ENCODE results near the gene GLI1. TPM values are rescaled to one million over a fixed set of nuclear protein-coding genes. Genes with fewer than 3 reads are reported as not detected.
"Not testable (repeated sequence)": the region's sequence is repeated elsewhere in the genome, so short reads cannot be mapped to it uniquely, and the experiment has no call there.

The GLI1 gene
- total RNA-seq, 1 experiment from 2014 or later: 25.8 TPM

DNA sequence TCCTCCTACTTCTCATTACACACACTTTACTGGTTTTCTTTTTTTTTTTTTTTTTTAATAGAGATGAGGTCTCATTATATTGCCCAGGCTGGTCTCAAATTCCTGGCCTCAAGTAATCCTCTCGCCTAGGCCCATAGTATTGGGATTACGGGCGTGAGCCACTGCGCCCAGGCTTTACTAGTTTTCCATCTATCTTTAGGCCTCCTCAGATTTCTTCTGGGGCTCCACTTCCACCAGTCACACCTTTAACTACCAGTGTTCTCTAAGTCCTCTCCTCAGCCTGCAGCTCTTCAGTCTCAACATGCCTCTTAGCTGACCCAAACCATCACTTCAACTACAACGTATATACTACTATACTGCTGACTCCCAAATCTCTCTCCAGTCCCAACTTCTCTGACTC lies 39.1 kb upstream of the GLI1 start:
- H3K4me1 Mint-ChIP-seq: peaks cover 6% of the 10 kb centered on the region in 2 experiments
- Histone ChIP-seq H3K79me2 (ENCODE audit: insufficient read depth, low read length) (no peaks in the 10 kb centered on the region; the same call in 1 of the 2 replicates), H2AK5ac (ENCODE audit: insufficient read length, low read length) (no peak overlapping the region), H3K23ac (ENCODE audit: insufficient read length, low read depth, low read length) (no peak overlapping the region), H2BK12ac (ENCODE audit: insufficient read length, low read depth, low read length) (no peak overlapping the region), H4K5ac (ENCODE audit: insufficient read length, low read depth, low read length) (no peak overlapping the region), H2BK15ac (ENCODE audit: low read depth, low read length) (no peak overlapping the region), H3K4ac (ENCODE audit: low read depth, low read length) (no peak overlapping the region), H3K79me1 (ENCODE audit: insufficient read depth, low read depth, low read length, poor library complexity, severe bottlenecking) (peaks cover 5% of the 10 kb centered on the region), H4K91ac (ENCODE audit: insufficient read length, low read depth, low read length) (no peak overlapping the region), H3K4me1 (ENCODE audit: insufficient read depth, low read length) (no peaks in the 10 kb centered on the region), H2BK120ac (ENCODE audit: low read depth, low read length, poor library complexity, severe bottlenecking) (no peak overlapping the region), H2BK5ac (ENCODE audit: insufficient read length, low read length) (no peak overlapping the region), H3T11ph (ENCODE audit: low read length) (no peak overlapping the region), H3K27ac (ENCODE audit: insufficient read length, low read depth, low read length) (no peak overlapping the region), H3K18ac (ENCODE audit: insufficient read length, low read depth, low read length) (no peak overlapping the region), H2BK20ac (ENCODE audit: low read depth, low read length, poor library complexity, severe bottlenecking) (no peak overlapping the region), H3K23me2 (ENCODE audit: insufficient read length, low read depth, low read length, poor library complexity, severe bottlenecking) (no peaks in the 10 kb centered on the region), H2AFZ (ENCODE audit: low read length) (no peak overlapping the region), H3K4me2 (ENCODE audit: insufficient read depth, insufficient read length, low read length) (no peak overlapping the region), H3K14ac (ENCODE audit: insufficient read depth, low read length) (no peak overlapping the region), H3K9me3 (ENCODE audit: control insufficient read depth, low read depth, low read length) (no peaks in the 10 kb centered on the region), H4K8ac (replicated peaks; ENCODE audit: insufficient read length, low read depth, low read length) (no peak overlapping the region), H4K20me1 (ENCODE audit: control insufficient read depth, insufficient read depth, insufficient read length) (no peaks in the 10 kb centered on the region), H3K56ac (ENCODE audit: insufficient read length, low read depth, low read length) (no peak overlapping the region), H3K27me3 (ENCODE audit: insufficient read depth, low read length) (no peaks in the 10 kb centered on the region), H3K9ac (ENCODE audit: extremely low read depth, insufficient read length, low read length) (no peak overlapping the region)
- DNase-seq: no peak
- no peak overlapping the region for H3K4me3 Mint-ChIP-seq
- no peaks in the 10 kb centered on the region for H3K9me3 Mint-ChIP-seq
- H3K36me3 Mint-ChIP-seq (ENCODE audit: insufficient read depth in 1 of 3, low read depth in 3 of 3): peaks cover 4 to 12% (median 12%) of the 10 kb centered on the region in 3 experiments; a peak in 5 of 7 replicates
- 100% methylated on average over 1 of the region's 5 CpGs for WGBS (ENCODE audit: extremely low coverage, insufficient read length, low lambda C conversion rate)
- TF ChIP-seq, protein P1, sequence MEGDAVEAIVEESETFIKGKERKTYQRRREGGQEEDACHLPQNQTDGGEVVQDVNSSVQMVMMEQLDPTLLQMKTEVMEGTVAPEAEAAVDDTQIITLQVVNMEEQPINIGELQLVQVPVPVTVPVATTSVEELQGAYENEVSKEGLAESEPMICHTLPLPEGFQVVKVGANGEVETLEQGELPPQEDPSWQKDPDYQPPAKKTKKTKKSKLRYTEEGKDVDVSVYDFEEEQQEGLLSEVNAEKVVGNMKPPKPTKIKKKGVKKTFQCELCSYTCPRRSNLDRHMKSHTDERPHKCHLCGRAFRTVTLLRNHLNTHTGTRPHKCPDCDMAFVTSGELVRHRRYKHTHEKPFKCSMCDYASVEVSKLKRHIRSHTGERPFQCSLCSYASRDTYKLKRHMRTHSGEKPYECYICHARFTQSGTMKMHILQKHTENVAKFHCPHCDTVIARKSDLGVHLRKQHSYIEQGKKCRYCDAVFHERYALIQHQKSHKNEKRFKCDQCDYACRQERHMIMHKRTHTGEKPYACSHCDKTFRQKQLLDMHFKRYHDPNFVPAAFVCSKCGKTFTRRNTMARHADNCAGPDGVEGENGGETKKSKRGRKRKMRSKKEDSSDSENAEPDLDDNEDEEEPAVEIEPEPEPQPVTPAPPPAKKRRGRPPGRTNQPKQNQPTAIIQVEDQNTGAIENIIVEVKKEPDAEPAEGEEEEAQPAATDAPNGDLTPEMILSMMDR (conservative IDR thresholded peaks at IDR 0.05): no peak
- H3K27ac Mint-ChIP-seq: 0 out of 7 replicates have a peak overlapping the region, but pooled peaks of 1 of the 3 experiments have one; percentile 6
- no peaks in the 10 kb centered on the region for H3K27me3 Mint-ChIP-seq (ENCODE audit: low read depth)

DNA sequence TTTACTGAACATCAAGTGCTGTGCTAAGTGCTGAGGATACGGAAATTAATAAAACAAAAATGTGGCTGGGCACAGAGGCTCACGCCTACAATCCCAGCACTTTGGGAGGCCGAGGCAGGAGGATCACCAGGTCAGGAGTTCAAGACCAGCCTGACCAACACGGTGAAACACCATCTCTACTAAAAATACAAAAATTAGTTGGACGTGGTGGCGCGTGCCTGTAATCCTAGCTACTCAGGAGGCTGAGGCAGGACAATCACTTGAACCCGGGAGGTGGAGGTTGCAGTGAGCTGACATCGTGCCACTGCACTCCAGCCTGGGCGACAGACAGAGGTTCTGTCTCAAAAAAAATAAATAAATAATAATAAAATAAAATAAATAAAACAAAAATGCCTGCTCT lies 32.6 kb upstream of the GLI1 start:
- H3K36me3 Mint-ChIP-seq (ENCODE audit: insufficient read depth in 1 of 3, low read depth in 3 of 3): peaks cover 4 to 23% (median 15%) of the 10 kb centered on the region in 3 experiments; a peak in 6 of 7 replicates
- H3K4me2 ChIP-seq (ENCODE audit: insufficient read depth, insufficient read length, low read length); H3K14ac ChIP-seq (ENCODE audit: insufficient read depth, low read length); H3K9me3 ChIP-seq (ENCODE audit: control insufficient read depth, low read depth, low read length); H4K20me1 ChIP-seq (ENCODE audit: control insufficient read depth, insufficient read depth, insufficient read length); H3K56ac ChIP-seq (ENCODE audit: insufficient read length, low read depth, low read length); H3K23ac ChIP-seq (ENCODE audit: insufficient read length, low read depth, low read length); H3K4ac ChIP-seq (ENCODE audit: low read depth, low read length); H2BK120ac ChIP-seq (ENCODE audit: low read depth, low read length, poor library complexity, severe bottlenecking); H3K27me3 ChIP-seq (ENCODE audit: insufficient read depth, low read length); H4K5ac ChIP-seq (ENCODE audit: insufficient read length, low read depth, low read length); H3T11ph ChIP-seq (ENCODE audit: low read length); H4K8ac ChIP-seq (replicated peaks; ENCODE audit: insufficient read length, low read depth, low read length); H3K23me2 ChIP-seq (ENCODE audit: insufficient read length, low read depth, low read length, poor library complexity, severe bottlenecking); H2BK5ac ChIP-seq (ENCODE audit: insufficient read length, low read length); H2BK12ac ChIP-seq (ENCODE audit: insufficient read length, low read depth, low read length); H3K79me1 ChIP-seq (ENCODE audit: insufficient read depth, low read depth, low read length, poor library complexity, severe bottlenecking); H2AK5ac ChIP-seq (ENCODE audit: insufficient read length, low read length); DNase-seq; H3K27ac ChIP-seq (ENCODE audit: insufficient read length, low read depth, low read length); H2AFZ ChIP-seq (ENCODE audit: low read length); H3K79me2 ChIP-seq (ENCODE audit: insufficient read depth, low read length); H3K9ac ChIP-seq (ENCODE audit: extremely low read depth, insufficient read length, low read length); H3K9me3 Mint-ChIP-seq; H3K4me1 ChIP-seq (ENCODE audit: insufficient read depth, low read length); H2BK20ac ChIP-seq (ENCODE audit: low read depth, low read length, poor library complexity, severe bottlenecking); H2BK15ac ChIP-seq (ENCODE audit: low read depth, low read length); H4K91ac ChIP-seq (ENCODE audit: insufficient read length, low read depth, low read length); H3K18ac ChIP-seq (ENCODE audit: insufficient read length, low read depth, low read length); H3K27me3 Mint-ChIP-seq (ENCODE audit: low read depth): not testable (repeated sequence)
- H3K4me3 Mint-ChIP-seq: peak overlapping the region in 1 of 2 experiments; percentile 38; a peak in 1 of 5 replicates
- H3K27ac Mint-ChIP-seq: peak overlapping the region in 1 of 3 experiments; percentile 2; a peak in 1 of 7 replicates
- WGBS (ENCODE audit: extremely low coverage, insufficient read length, low lambda C conversion rate): no CpG with 5 or more reads among the region's 10 CpGs
- peaks cover 20 to 24% of the 10 kb centered on the region in 2 experiments for H3K4me1 Mint-ChIP-seq

Data from H9 (cell line).